ENCODE results near the gene WHRN.

Gene WHRN

GRCh38 chr9:114499528-114499927, 5.7 kb downstream of the WHRN start:
- no peak for TF ChIP-seq TAF1 (IDR thresholded peaks at IDR 0.05; ENCODE audit: borderline replicate concordance, insufficient read depth, low read length)
- no peak for TF ChIP-seq SIN3A (IDR thresholded peaks at IDR 0.05; ENCODE audit: borderline replicate concordance, insufficient read depth, low read length)
- TF ChIP-seq FOXP2 (optimal IDR thresholded peaks at IDR 0.05; ENCODE audit: borderline replicate concordance, extremely low read depth, extremely low read length, insufficient read depth): no peak
- TF ChIP-seq REST (IDR thresholded peaks at IDR 0.05; ENCODE audit: insufficient read depth in 1 of 2, low read depth in 2 of 2, low read length in 2 of 2): no peak
- no peak for TF ChIP-seq POLR2AphosphoS5 (IDR thresholded peaks at IDR 0.05; ENCODE audit: low read depth, low read length)

DNA sequence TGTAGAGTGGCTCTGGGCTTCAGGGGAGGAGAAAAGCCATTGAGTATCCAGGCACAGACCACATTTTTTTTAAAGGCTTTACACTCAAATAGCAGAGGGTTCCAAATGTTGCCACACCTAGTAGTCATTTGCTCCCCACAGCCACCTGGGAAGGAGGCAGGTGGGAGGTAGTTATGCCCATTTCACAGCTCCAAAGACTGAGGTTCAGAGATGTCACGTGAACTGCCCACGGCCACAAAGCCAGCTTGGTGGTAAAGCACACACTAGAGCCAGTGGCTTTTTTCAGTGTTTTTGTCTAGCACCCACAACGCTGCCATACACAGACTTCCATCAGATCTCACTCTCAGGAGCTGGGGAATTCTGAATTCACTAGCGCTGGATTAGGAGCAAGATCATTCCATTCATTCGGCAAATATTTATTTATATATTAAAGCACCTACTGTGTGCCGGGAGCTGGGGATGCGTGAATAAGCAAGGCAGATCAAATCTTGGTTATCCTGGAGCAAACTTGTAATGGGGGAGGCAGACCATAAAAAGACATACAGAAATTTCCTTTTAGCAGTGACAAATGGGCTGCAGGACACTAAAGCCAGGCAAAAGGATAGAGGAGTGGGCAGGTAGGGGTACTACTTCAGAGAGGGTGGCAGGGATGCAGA, 7.4 kb downstream of the WHRN start:
- TF ChIP-seq TAF1 (IDR thresholded peaks at IDR 0.05; ENCODE audit: borderline replicate concordance, insufficient read depth, low read length) (no peak), POLR2AphosphoS5 (IDR thresholded peaks at IDR 0.05; ENCODE audit: low read depth, low read length) (no peak), FOXP2 (optimal IDR thresholded peaks at IDR 0.05; ENCODE audit: borderline replicate concordance, extremely low read depth, extremely low read length, insufficient read depth) (no peak), REST (IDR thresholded peaks at IDR 0.05; ENCODE audit: insufficient read depth in 1 of 2, low read depth in 2 of 2, low read length in 2 of 2) (no peak), SIN3A (IDR thresholded peaks at IDR 0.05; ENCODE audit: borderline replicate concordance, insufficient read depth, low read length) (no peak)

- TF ChIP-seq REST (IDR thresholded peaks at IDR 0.05; ENCODE audit: insufficient read depth in 1 of 2, low read depth in 2 of 2, low read length in 2 of 2) (no peak), POLR2AphosphoS5 (IDR thresholded peaks at IDR 0.05; ENCODE audit: low read depth, low read length) (no peak), FOXP2 (optimal IDR thresholded peaks at IDR 0.05; ENCODE audit: borderline replicate concordance, extremely low read depth, extremely low read length, insufficient read depth) (no peak), TAF1 (IDR thresholded peaks at IDR 0.05; ENCODE audit: borderline replicate concordance, insufficient read depth, low read length) (no peak)
These were observed 8.0 kb downstream of the WHRN start for GRCh38 chr9:114497236-114497635.

GRCh38 chr9:114496011-114496410, 9.3 kb downstream of the WHRN start:
- TF ChIP-seq POLR2AphosphoS5 (IDR thresholded peaks at IDR 0.05; ENCODE audit: low read depth, low read length): no peak
- TF ChIP-seq SIN3A (IDR thresholded peaks at IDR 0.05; ENCODE audit: borderline replicate concordance, insufficient read depth, low read length): no peak
- no peak for TF ChIP-seq FOXP2 (optimal IDR thresholded peaks at IDR 0.05; ENCODE audit: borderline replicate concordance, extremely low read depth, extremely low read length, insufficient read depth)
- no peak for TF ChIP-seq TAF1 (IDR thresholded peaks at IDR 0.05; ENCODE audit: borderline replicate concordance, insufficient read depth, low read length)
- no peak for TF ChIP-seq REST (IDR thresholded peaks at IDR 0.05; ENCODE audit: insufficient read depth in 1 of 2, low read depth in 2 of 2, low read length in 2 of 2)
